Prostate gland (tissue), 2 donors: Measurements from ENCODE around the gene PRKCG. TPM values are rescaled to one million over a fixed set of nuclear protein-coding genes. Genes with fewer than 3 reads are reported as not detected.

Source experiments
- DNase-seq: peaks from one replicate; pipeline ENCODE4 v3.0.0-alpha.2; 2019; ENCODE audit warnings: low spot score
- H3K27ac ChIP-seq, 2 donors: fragments of 200-600 bp; sonication (generic); 2 replicates each; pipeline ENCODE4 v1.5.1; 2017 to 2019
- H3K27me3 ChIP-seq: fragments of 200-600 bp; sonication (generic); replicated peaks from 2 replicates; pipeline ENCODE4 v1.5.1; 2019; ENCODE audit not compliant: insufficient read depth
- H3K36me3 ChIP-seq, 2 donors: fragments of 200-600 bp; sonication (generic); 1 replicate in 1 of 2; 2 replicates in 1 of 2; pipeline versions ENCODE4 v1.5.1 to v1.8.1; 2017 to 2019
- H3K4me1 ChIP-seq: fragments of 200-600 bp; sonication (generic); replicated peaks from 2 replicates; pipeline ENCODE4 v1.5.1; 2019
- H3K4me3 ChIP-seq, 2 donors: fragments of 200-600 bp; sonication (generic); 2 replicates each; pipeline ENCODE4 v1.5.1; 2017 to 2019
- H3K9me3 ChIP-seq: fragments of 200-600 bp; sonication (generic); 2 replicates; pipeline ENCODE4 v1.5.1; 2017
- POLR2A ChIP-seq: fragments of 450-650 bp; IDR thresholded peaks from one replicate; pipeline ENCODE4 v1.6.1; 2016; ENCODE audit warnings: antibody characterized with exemption, mild to moderate bottlenecking
- POLR2AphosphoS5 ChIP-seq: sonication (generic); formaldehyde crosslinking; IDR thresholded peaks from one replicate; pipeline ENCODE4 v1.6.1; 2017; ENCODE audit warnings: antibody characterized with exemption
- WGBS: methylation state at CpG from one replicate; pipeline ENCODE4 v1.1.5; 2018; 5-methylcytosine and 5-hydroxymethylcytosine counted together
- intact Hi-C: fragments of 100-400 bp; cut with DNase I; formaldehyde crosslinking; loops from one replicate; pipeline ENCODE4 v1.14.2; 2022
- total RNA-seq, 2 donors: library from RNA; depleted of rRNA; stranded (reverse); fragments of >200 nt; gene quantifications; one replicate each; pipeline ENCODE4 v1.1.0, GENCODE V29; 2016
- TF ChIP-seq, protein P1 (sequence below), 4 experiments: fragments of 200-600 bp in 2 of 4; fragments of 450-650 bp in 2 of 4; sonication (generic) in 2 of 4; IDR thresholded peaks; 1 replicate in 3 of 4; 2 replicates in 1 of 4; pipeline ENCODE4 v1.5.1; 2016 to 2019; ENCODE audit warnings: antibody characterized with exemption in 4 of 4, mild to moderate bottlenecking in 2 of 4, moderate library complexity in 2 of 4

PRKCG gene
- total RNA-seq, 2 donors from 2014 or later = 0.97 TPM; not detected in 1

DNA sequence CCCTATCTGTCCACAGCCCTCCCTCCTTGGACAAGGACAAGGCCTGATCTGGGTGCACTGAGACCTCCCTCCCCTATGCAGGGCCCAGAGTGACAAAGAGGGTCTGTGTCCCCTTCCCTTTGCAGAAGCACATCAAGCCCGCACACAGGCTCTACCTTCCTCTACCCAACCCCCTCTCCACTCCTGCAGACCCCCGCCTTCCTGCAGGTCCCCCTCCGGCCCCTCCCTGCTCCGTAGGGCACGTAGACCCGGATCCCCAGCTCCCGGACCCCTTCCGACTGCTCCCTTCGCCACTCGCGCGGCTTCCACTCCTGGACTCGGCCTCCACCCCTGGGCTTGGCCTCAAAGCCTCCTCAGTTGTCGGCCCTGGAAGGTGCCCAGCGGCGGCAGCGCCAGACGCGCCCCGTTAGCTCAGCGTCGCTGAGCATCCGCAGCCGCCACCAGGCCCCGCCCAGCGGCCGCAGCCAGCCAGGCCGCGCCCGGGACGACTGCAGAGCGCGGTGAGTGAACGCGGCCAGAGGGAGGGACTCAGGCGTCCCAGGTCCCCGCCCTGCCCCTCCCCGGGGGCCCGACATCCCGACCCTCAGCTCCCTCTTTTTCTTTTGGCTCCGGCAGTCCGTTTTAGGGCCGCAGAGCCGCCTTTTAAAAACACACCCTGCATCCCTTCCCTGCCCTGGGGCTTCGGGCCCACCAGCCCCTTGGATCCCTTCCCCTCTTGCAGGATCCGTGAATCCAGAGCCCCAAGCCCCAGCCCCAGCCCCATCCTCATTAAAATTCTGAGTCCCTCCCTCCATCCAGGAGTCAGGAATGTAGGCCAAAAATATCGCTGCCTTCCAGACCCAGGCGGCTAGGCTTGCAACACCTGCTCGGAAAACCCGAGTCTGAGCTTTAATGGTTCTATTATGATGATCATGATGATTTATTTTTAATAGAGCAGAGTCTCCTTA lies 15.8 kb upstream of the PRKCG start:
- Histone ChIP-seq H3K27ac (peak overlapping the region; percentile 90 to 93), H3K4me3 (peak overlapping the region; percentile 25 to 80), H3K27me3 (no peaks in the 10 kb centered on the region), H3K4me1 (no peaks in the 10 kb centered on the region), H3K36me3 (no peaks in the 10 kb centered on the region), H3K9me3 (no peaks in the 10 kb centered on the region)
- TF ChIP-seq, protein P1, sequence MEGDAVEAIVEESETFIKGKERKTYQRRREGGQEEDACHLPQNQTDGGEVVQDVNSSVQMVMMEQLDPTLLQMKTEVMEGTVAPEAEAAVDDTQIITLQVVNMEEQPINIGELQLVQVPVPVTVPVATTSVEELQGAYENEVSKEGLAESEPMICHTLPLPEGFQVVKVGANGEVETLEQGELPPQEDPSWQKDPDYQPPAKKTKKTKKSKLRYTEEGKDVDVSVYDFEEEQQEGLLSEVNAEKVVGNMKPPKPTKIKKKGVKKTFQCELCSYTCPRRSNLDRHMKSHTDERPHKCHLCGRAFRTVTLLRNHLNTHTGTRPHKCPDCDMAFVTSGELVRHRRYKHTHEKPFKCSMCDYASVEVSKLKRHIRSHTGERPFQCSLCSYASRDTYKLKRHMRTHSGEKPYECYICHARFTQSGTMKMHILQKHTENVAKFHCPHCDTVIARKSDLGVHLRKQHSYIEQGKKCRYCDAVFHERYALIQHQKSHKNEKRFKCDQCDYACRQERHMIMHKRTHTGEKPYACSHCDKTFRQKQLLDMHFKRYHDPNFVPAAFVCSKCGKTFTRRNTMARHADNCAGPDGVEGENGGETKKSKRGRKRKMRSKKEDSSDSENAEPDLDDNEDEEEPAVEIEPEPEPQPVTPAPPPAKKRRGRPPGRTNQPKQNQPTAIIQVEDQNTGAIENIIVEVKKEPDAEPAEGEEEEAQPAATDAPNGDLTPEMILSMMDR (IDR thresholded peaks at IDR 0.05) = peak in 1 of 4 experiments; percentile 14
- no peak for TF ChIP-seq POLR2AphosphoS5
- peak; percentile 17 for TF ChIP-seq POLR2A
- intact Hi-C loops = loop anchor here (10.0 kb wide), 1 partner anchor 269 kb away; the partner anchor contains the start of gene CNOT3
- peak; percentile 32 for DNase-seq
- whole genome bisulfite sequencing = 2% methylated on average over 41 of the region's 50 CpGs

DNA sequence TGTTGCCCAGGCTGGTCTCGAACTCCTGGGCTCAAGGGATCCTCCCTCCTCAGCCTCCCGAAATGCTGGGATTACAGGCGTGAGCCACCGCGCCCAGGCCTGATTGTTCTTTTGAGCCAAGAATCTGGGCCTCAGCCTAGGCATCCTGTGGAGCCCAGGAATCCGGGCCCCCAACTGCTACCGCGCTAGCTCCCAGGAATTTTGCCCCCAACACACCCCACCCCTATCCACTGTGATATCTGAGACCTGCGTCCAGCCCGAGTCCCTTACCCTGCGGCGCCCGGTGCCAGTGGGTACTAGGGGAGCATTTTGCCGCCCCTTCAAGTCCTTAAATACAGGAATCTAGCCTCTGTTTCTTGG lies 15.2 kb upstream of the PRKCG start:
- intact Hi-C loops = loop anchor here (10.0 kb wide), 1 partner anchor 268 kb away; the partner anchor contains the start of gene CNOT3
- no peak for DNase-seq
- H3K36me3 ChIP-seq = no peaks in the 10 kb centered on the region
- H3K9me3 ChIP-seq = no peaks in the 10 kb centered on the region
- H3K4me3 ChIP-seq = peak overlapping the region; percentile 64 to 80
- no peaks in the 10 kb centered on the region for H3K4me1 ChIP-seq
- TF ChIP-seq, protein P1 (IDR thresholded peaks at IDR 0.05) = no peak
- TF ChIP-seq POLR2AphosphoS5 (no peak), POLR2A (no peak)
- 13% methylated on average over 14 of the region's 14 CpGs for WGBS
- no peaks in the 10 kb centered on the region for H3K27me3 ChIP-seq
- H3K27ac ChIP-seq = peak overlapping the region; percentile 90 to 93

DNA sequence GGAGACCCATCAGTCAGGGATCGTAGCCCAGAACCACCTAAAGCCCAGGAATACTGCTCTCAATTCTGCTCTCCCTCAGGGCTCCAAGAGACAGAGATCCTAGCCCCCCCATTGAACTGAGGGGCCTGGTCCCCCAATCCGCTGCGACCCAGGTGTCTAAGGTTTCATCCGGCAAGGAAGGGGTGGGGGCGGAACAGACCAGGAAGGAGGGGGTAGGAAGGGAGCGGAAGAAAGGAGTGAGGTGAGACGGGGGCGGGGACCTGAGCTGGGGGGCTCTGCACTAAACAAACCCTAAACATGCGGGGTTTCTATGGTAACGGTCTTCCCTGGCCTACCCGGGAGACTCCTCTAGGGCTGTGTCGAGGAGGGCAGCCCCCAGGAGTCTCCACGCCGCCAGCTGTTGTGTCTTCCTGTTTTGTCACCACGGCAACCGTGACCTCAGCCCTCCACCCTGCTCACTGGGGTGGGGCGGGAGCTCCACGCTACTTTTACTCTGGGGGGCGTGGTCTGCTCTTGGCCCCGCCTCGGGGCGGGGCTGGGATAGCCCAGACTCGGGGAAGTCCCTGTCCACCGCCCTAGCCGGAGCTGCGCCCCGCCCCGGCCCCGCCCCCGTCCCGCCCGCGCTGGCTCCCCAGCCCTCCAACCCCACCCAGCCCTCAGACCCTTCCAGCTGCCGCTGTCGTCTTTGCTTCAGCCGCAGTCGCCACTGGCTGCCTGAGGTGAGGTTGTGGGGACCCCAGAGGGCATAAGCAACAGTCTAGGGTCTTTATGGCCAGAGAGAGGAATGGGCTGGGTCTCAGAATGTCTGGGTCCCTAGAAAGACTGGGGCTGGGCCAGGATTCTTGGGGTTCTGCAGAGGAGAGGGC lies 14.5 kb upstream of the PRKCG start, which contains the start of gene MYADM:
Gene MYADM, plus strand, starts transcription at position 659 of the 866 bp plus-strand sequence. CDS start 5,647 bp downstream, outside the sequence.
- 2% methylated on average over 35 of the region's 37 CpGs for WGBS
- intact Hi-C loops = loop anchor here (10.0 kb wide), 1 partner anchor 267 kb away; the partner anchor contains the start of gene CNOT3

DNA sequence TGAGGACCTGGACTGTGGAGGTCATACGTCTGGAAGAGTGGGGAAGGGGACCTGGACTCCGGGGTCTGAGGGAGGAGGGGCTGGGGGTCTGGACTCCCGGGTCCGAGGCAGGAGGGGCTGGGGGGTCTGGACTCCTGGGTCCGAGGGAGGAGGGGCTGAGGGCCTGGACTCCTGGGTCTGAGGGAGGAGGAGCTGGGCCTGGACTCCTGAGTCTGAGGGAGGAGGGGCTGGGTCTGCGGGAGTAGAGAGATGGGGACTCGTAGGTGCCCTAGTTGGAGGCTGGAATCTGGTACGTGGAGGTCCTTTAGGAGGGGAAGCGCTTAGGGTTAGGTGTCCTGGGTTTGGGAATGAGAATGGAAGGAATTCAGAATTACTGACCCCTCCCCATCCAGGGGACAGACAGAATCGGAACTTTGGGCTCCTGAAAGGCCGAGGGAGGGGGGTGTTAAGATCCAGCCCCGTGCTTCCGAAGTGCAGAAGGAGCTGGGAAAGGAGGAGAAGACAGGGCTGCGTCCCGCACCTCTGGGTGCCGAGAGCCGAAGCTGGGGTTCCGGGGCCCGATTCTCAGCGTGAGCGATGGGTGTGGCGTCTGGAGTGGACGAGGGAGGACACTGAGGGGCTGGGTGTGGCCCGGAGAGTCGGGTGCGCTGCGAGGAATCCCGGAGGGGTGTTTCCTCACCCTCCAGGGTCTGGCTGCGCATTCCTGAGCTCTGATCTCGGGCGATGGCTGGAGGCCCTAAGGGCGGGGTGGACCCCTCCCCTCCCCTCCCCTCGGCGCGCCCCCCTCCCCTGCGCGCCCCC lies 13.7 kb upstream of the PRKCG start:
- TF ChIP-seq POLR2A (peak; percentile 18), POLR2AphosphoS5 (no peak)
- H3K4me3 ChIP-seq = peak overlapping the region; percentile 64 to 80
- WGBS = 1% methylated on average over 28 of the region's 37 CpGs
- no peaks in the 10 kb centered on the region for H3K4me1 ChIP-seq
- intact Hi-C loops = loop anchor here (10.0 kb wide), 1 partner anchor 267 kb away; the partner anchor contains the start of gene CNOT3
- H3K27me3 ChIP-seq = no peaks in the 10 kb centered on the region
- peaks cover under 1 to 4% of the 10 kb centered on the region in 2 donors for H3K36me3 ChIP-seq
- peak overlapping the region; percentile 90 to 93 for H3K27ac ChIP-seq
- no peaks in the 10 kb centered on the region for H3K9me3 ChIP-seq
- DNase-seq = peak; percentile 22

More for the DNA sequence above, 14.5 kb upstream of the PRKCG start, which contains the start of gene MYADM:
- DNase-seq = peak; percentile 95
- no peaks in the 10 kb centered on the region for H3K27me3 ChIP-seq
- H3K4me1 ChIP-seq = no peaks in the 10 kb centered on the region
- no peaks in the 10 kb centered on the region for H3K9me3 ChIP-seq
- H3K4me3 ChIP-seq = peak within 1 kb of the TSS; percentile 64 to 80
- TF ChIP-seq POLR2A (peak; percentile 57), POLR2AphosphoS5 (peak; percentile 86)
- TF ChIP-seq, protein P1 (IDR thresholded peaks at IDR 0.05) = no peak
- peak within 1 kb of the TSS; percentile 90 to 93 for H3K27ac ChIP-seq
- no peaks in the 10 kb centered on the region for H3K36me3 ChIP-seq
